SU-DHL-6 (cell line): ENCODE results near the gene RHOV.

Experiments
- H2AFZ ChIP-seq: fragments of 200-600 bp; sonication (generic); 2 replicates; pipeline ENCODE4 v1.6.1; 2014; ENCODE audit warnings: low read depth, mild to moderate bottlenecking, moderate library complexity, mixed read lengths, antibody characterized with exemption, low read length; ENCODE audit not compliant: severe bottlenecking
- H3F3A ChIP-seq: fragments of 200-600 bp; shearing (Covaris generic); 2 replicates; pipeline ENCODE4 v1.6.0; 2016; ENCODE audit warnings: antibody characterized with exemption, mild to moderate bottlenecking; ENCODE audit not compliant: insufficient read depth
- H3K27ac ChIP-seq: fragments of 200-600 bp; sonication (generic); 2 replicates; pipeline ENCODE4 v1.5.1; 2016; ENCODE audit warnings: low read depth, mild to moderate bottlenecking, low read length, moderate library complexity, mixed read lengths
- H3K27me3 ChIP-seq: fragments of 200-600 bp; sonication (generic), shearing (Covaris generic); 2 replicates; pipeline ENCODE4 v1.6.0; 2014; ENCODE audit warnings: mild to moderate bottlenecking, low read length
- H3K36me3 ChIP-seq: fragments of 200-600 bp; sonication (generic); 2 replicates; pipeline ENCODE4 v1.6.1; 2014; ENCODE audit warnings: mild to moderate bottlenecking, low read length, mixed read lengths
- H3K4me2 ChIP-seq: fragments of 300-600, 200-600 bp; shearing (Covaris generic), sonication (generic); 2 replicates; pipeline ENCODE4 v1.6.0; 2014; ENCODE audit warnings: low read length, low read depth, mild to moderate bottlenecking; ENCODE audit not compliant: poor library complexity, severe bottlenecking
- H3K4me3 ChIP-seq: fragments of 200-600 bp; sonication (generic); 2 replicates; pipeline ENCODE4 v1.5.1; 2014; ENCODE audit warnings: antibody characterized with exemption, low read length, mild to moderate bottlenecking, mixed read lengths; ENCODE audit not compliant: insufficient read depth, poor library complexity, severe bottlenecking
- H3K79me2 ChIP-seq: fragments of 200-600 bp; sonication (generic); 2 replicates; pipeline ENCODE4 v1.6.1; 2014; ENCODE audit warnings: mild to moderate bottlenecking, low read length, moderate library complexity; ENCODE audit not compliant: insufficient read depth
- H3K9ac ChIP-seq: fragments of 200-600 bp; sonication (generic); 2 replicates; pipeline ENCODE4 v1.7.0; 2014; ENCODE audit warnings: mild to moderate bottlenecking, low read length
- H3K9me2 ChIP-seq: fragments of 200-600 bp; sonication (generic); replicated peaks from 2 replicates; pipeline ENCODE4 v1.6.1; 2014; ENCODE audit warnings: low read length; ENCODE audit not compliant: insufficient read depth
- H3K9me3 ChIP-seq: fragments of 200-600 bp; sonication (generic); 2 replicates; pipeline ENCODE4 v1.6.1; 2014; ENCODE audit warnings: low read length, mixed read lengths; ENCODE audit not compliant: insufficient read depth
- H4K20me1 ChIP-seq: fragments of 200-600 bp; sonication (generic); 2 replicates; pipeline ENCODE4 v1.6.1; 2014; ENCODE audit warnings: low read depth, mild to moderate bottlenecking, antibody characterized with exemption, low read length, moderate library complexity, mixed read lengths
- EZH2phosphoT487 ChIP-seq: fragments of 200-600 bp; sonication (generic), shearing (Covaris generic); conservative IDR thresholded peaks from 2 replicates; pipeline ENCODE4 v1.6.1; 2018; ENCODE audit warnings: mild to moderate bottlenecking, antibody characterized with exemption, low read length, moderate library complexity, mixed read lengths
- TF ChIP-seq, protein P1 (sequence below): fragments of 200-600 bp; sonication (generic); IDR thresholded peaks from one replicate; pipeline ENCODE4 v1.5.1; 2017; ENCODE audit warnings: antibody characterized with exemption, mild to moderate bottlenecking, low read length, moderate library complexity; ENCODE audit not compliant: insufficient read depth, poor library complexity, severe bottlenecking

The RHOV gene

DNA sequence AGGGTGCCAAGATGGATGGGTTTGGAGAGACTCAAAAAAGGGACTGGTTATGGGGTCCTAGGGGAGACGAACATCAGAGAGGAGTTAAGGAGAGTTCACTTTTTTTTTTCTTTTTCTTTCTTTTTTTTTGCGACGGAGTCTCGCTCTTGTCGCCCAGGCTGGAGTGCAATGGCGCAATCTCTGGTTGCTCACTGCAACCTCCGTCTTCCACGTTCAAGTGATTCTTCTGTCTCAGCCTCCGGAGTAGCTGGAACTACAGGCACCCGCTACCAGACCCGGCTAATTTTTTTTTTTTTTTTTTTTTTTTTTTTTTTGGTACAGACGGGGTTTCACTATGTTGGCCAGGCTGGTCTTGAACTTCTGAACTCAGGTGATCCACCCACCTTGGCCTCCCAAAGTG lies 29.0 kb downstream of the RHOV start:
- H3K4me2 ChIP-seq: peak overlapping the region; percentile 47

DNA sequence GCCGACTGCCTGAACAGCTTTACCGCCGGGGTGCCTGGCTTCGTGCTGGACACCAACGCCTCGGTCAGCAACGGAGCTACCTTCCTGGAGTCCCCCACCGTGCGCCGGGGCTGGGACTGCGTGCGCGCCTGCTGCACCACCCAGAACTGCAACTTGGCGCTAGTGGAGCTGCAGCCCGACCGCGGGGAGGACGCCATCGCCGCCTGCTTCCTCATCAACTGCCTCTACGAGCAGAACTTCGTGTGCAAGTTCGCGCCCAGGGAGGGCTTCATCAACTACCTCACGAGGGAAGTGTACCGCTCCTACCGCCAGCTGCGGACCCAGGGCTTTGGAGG lies 29.4 kb downstream of the RHOV start:
- no peaks in the 10 kb centered on the region for H3F3A ChIP-seq
- H3K79me2 ChIP-seq: no peaks in the 10 kb centered on the region
- no peaks in the 10 kb centered on the region for H3K27me3 ChIP-seq
- H4K20me1 ChIP-seq: no peaks in the 10 kb centered on the region
- no peaks in the 10 kb centered on the region for H3K9me2 ChIP-seq
- peak overlapping the region; percentile 47 for H3K4me2 ChIP-seq
- H3K4me3 ChIP-seq: peak overlapping the region; percentile 24
- no peaks in the 10 kb centered on the region for H3K36me3 ChIP-seq
- no peak for TF ChIP-seq EZH2phosphoT487
- TF ChIP-seq, protein P1, sequence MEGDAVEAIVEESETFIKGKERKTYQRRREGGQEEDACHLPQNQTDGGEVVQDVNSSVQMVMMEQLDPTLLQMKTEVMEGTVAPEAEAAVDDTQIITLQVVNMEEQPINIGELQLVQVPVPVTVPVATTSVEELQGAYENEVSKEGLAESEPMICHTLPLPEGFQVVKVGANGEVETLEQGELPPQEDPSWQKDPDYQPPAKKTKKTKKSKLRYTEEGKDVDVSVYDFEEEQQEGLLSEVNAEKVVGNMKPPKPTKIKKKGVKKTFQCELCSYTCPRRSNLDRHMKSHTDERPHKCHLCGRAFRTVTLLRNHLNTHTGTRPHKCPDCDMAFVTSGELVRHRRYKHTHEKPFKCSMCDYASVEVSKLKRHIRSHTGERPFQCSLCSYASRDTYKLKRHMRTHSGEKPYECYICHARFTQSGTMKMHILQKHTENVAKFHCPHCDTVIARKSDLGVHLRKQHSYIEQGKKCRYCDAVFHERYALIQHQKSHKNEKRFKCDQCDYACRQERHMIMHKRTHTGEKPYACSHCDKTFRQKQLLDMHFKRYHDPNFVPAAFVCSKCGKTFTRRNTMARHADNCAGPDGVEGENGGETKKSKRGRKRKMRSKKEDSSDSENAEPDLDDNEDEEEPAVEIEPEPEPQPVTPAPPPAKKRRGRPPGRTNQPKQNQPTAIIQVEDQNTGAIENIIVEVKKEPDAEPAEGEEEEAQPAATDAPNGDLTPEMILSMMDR: no peak
- H3K9ac ChIP-seq: peak overlapping the region; percentile 9; the same call in 1 of the 2 replicates
- no peaks in the 10 kb centered on the region for H3K9me3 ChIP-seq
- no peak overlapping the region for H3K27ac ChIP-seq
- peak overlapping the region; percentile 49 for H2AFZ ChIP-seq

More for the DNA sequence above, 29.0 kb downstream of the RHOV start:
- Histone ChIP-seq H3K9me3 (no peaks in the 10 kb centered on the region), H2AFZ (no peak overlapping the region), H3K27me3 (no peaks in the 10 kb centered on the region), H3K79me2 (no peaks in the 10 kb centered on the region), H3K36me3 (no peaks in the 10 kb centered on the region), H3K9me2 (no peaks in the 10 kb centered on the region), H3K9ac (0 out of 2 replicates have a peak overlapping the region, but pooled peaks have one; percentile 9), H4K20me1 (no peaks in the 10 kb centered on the region), H3F3A (no peaks in the 10 kb centered on the region), H3K4me3 (no peak overlapping the region), H3K27ac (no peak overlapping the region)
- TF ChIP-seq, protein P1: no peak
- TF ChIP-seq EZH2phosphoT487: no peak

DNA sequence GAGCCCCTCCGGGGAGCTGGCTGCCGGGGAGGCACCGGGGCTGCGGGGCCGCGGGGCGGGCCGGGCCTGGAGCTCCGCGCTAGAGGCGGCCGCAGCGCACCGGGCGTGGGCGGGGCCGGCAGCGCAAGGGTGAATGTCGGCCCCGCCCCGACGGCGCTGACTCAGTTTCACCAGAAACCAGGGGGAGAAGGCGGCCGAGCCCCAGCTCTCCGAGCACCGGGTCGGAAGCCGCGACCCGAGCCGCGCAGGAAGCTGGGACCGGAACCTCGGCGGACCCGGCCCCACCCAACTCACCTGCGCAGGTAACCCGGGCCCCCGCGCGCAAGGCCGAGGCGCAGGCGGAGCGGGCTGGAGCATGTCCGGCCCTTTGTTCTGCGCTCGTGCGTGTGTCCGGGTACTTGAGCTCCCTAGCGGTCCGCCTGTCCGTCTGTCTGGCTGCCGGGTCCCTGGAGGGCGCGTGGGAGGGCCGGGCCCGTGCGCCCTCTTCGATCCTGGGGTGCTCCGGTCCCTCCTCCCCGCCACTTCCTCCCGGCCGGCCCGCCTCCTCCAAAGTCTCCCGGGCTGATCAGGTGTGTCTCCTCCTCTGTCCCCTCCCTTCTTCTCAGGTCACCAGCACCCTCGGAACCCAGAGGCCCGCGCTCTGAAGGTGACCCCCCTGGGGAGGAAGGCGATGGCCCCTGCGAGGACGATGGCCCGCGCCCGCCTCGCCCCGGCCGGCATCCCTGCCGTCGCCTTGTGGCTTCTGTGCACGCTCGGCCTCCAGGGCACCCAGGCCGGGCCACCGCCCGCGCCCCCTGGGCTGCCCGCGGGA lies 29.9 kb downstream of the RHOV start, which contains the start of gene SPINT1:
Gene SPINT1, plus strand, starts transcription at position 164 of the 811 bp plus-strand sequence. Its CDS starts 507 bp downstream, at position 671.
- Histone ChIP-seq H3F3A (no peaks in the 10 kb centered on the region), H3K9me2 (no peaks in the 10 kb centered on the region), H4K20me1 (no peaks in the 10 kb centered on the region), H3K27me3 (no peaks in the 10 kb centered on the region), H3K36me3 (no peaks in the 10 kb centered on the region), H2AFZ (peak within 1 kb of the TSS; percentile 49), H3K9me3 (no peaks in the 10 kb centered on the region), H3K4me3 (peak within 1 kb of the TSS; percentile 24), H3K27ac (no peak within 1 kb of the TSS), H3K4me2 (peak within 1 kb of the TSS; percentile 47), H3K9ac (peak within 1 kb of the TSS; percentile 9; the same call in 1 of the 2 replicates), H3K79me2 (no peaks in the 10 kb centered on the region)
- TF ChIP-seq, protein P1: no peak
- TF ChIP-seq EZH2phosphoT487: 0 out of 2 replicates have a peak, but pooled peaks have one; percentile 59
